IPS-NIHi11 (cell line): ENCODE results near the gene HS6ST2.

Source experiments
- DNase-seq: peaks from one replicate; pipeline ENCODE4 v3.0.0; 2012; ENCODE audit warnings: mixed read lengths, low spot score

Gene HS6ST2

GRCh38 chrX:132673331-132673730 lies 285.1 kb downstream of the HS6ST2 start:
- no peak for DNase-seq

- DNase-seq = peak; percentile 39
Observed at GRCh38 chrX:132671229-132671641, 287.2 kb downstream of the HS6ST2 start.

DNA sequence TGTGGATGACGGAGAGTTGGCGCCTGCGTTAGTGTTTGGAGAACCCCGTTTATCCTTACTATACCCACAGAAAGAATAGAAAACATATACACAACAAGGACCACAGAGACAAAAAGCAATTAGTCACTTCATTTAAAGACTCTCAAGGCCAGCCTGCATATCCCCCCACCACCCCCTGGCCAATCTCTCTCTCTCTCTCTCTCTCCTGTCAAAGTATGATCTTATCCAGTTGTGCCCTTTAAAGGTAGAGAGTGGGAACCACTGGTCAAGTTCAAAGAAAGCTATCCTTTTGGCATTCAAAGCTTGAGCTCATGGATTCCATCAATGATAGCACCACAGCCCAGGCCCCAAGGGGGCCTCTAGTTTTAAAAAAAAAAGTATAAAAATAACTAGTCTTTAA lies 289.3 kb downstream of the HS6ST2 start:
- no peak for DNase-seq

GRCh38 chrX:132668178-132668577 lies 290.3 kb downstream of the HS6ST2 start:
- DNase-seq = no peak

DNA sequence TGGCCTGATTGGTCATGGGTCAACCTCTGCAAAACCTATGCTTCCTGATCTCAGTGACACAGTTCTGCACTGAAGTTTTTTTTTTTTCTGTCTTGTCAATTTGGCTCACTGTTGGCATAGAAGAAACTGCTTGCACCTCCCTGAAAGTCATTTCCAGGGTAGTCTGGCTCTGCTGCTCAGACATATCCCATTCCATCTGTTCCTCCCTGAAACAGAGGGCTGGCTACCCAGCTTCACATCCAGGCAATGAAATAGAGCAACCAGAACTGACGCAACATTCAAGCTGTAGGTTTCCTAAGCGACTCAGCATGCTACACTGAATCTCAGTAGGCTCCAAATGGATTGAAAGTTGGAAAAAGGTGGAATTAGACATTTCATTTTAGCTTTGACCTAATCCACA lies 292.8 kb downstream of the HS6ST2 start:
- DNase-seq = no peak

GRCh38 chrX:132664273-132664672 lies 294.2 kb downstream of the HS6ST2 start:
- DNase-seq = no peak

GRCh38 chrX:132662844-132663243 lies 295.6 kb downstream of the HS6ST2 start:
- no peak for DNase-seq

GRCh38 chrX:132657876-132658275 lies 300.6 kb downstream of the HS6ST2 start:
- DNase-seq = no peak

DNA sequence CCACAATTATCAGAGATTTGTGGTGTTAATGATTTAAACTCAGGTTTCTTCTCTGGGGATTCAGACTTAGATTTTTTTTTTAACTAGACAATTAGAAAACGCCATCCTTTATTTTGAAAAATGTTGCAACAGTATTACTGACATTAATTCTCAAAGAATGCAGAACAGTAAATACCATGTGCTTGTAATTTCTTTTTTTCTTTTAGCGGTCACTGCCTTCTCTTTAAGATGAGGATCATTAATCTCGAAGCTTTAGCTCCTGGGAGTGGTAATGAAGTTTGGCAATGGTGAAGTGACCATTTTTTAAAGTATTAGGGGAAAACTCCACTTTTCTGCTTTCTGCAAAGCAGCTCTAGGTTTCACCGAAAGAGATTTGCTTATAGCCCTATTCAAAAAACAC lies 305.6 kb downstream of the HS6ST2 start:
- no peak for DNase-seq

GRCh38 chrX:132651421-132652086 lies 306.9 kb downstream of the HS6ST2 start:
- peak; percentile 7 for DNase-seq

- DNase-seq = no peak
Observed at GRCh38 chrX:132648895-132649294, 309.5 kb downstream of the HS6ST2 start.

GRCh38 chrX:132639446-132639845 lies 319.0 kb downstream of the HS6ST2 start:
- DNase-seq = no peak

DNA sequence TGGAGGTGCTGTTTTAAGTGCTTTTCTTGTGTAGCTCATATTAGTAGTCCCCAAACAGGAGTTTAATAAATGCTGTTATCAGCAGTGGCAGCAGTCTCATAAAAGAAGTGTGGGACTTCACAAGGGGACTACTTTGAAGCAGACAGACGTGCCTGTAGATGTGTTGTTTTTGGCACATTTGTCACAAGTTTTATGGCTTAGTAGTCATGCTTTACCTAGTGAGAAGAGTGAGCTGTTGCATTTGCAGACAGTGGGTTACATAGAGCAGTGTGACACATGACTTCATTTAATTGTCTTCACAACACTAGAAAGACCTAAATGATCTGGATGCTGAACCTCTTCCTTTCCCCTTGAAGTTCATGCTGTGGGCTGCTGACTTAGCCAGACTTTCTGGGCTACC lies 320.1 kb downstream of the HS6ST2 start:
- no peak for DNase-seq

GRCh38 chrX:132636080-132636479 lies 322.3 kb downstream of the HS6ST2 start:
- DNase-seq = no peak

GRCh38 chrX:132634521-132634920 lies 323.9 kb downstream of the HS6ST2 start:
- DNase-seq = no peak

- DNase-seq = peak; percentile 30
Observed at GRCh38 chrX:132631579-132632232, 326.7 kb downstream of the HS6ST2 start.

GRCh38 chrX:132624466-132624865 lies 334.0 kb downstream of the HS6ST2 start:
- DNase-seq = no peak

GRCh38 chrX:132623942-132624341 lies 334.5 kb downstream of the HS6ST2 start:
- no peak for DNase-seq

- no peak for DNase-seq
Observed at GRCh38 chrX:132623300-132623699, 335.1 kb downstream of the HS6ST2 start.

DNA sequence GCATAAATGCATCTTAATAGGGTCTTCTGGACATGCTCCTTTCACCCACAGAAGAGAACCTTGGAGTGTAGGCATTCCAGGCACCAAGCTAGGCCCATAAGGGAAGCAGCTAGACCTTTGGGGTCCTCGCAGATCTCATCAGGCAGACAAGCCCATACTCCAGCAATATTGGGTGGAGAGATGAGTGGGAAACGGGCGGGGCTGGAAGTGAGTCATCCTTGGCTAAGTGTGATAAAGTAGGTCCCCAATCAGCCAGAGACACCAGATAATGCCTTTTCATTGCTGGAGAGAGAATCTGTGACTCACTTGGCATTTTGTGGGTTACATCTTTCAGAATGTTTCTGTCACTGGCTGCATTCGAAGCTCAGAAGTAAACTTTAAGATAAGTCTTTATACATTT lies 336.3 kb downstream of the HS6ST2 start:
- DNase-seq = no peak

GRCh38 chrX:132618810-132619209 lies 339.6 kb downstream of the HS6ST2 start:
- DNase-seq = no peak

- DNase-seq = peak; percentile 51
Observed at GRCh38 chrX:132615391-132616131, 342.9 kb downstream of the HS6ST2 start.

DNA sequence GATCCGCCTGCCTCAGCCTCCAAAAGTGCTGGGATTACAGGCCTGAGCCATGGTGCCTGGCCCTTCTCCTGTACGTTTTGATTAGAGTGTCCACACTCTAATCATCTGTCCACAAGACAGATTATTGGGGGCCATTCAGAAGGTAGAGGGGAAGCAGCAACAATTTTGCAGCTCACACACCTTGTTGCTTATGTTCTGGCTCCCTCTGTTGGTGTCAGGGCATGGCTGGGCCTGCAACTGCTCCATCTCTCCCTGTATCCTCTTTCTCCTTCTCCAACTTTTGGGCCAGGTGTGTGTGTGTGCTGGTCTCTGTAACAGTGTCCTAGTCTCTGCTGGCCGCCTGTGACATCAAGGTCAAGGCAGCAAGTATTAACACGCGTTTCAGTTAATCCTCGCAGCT lies 344.1 kb downstream of the HS6ST2 start:
- DNase-seq = peak; percentile 3
